Nephron progenitor cell (in vitro differentiated cells): ENCODE results near the gene RNF208.

Experiments used
- DNase-seq: peaks from one replicate; pipeline ENCODE4 v3.0.0; 2021
- H3K27ac Mint-ChIP-seq: 2 replicates; pipeline ENCODE4 v1.8.0; 2021; ENCODE audit warnings: mild to moderate bottlenecking, moderate library complexity, mixed read lengths
- H3K27me3 Mint-ChIP-seq: 2 replicates; pipeline ENCODE4 v1.8.0; 2021; ENCODE audit warnings: mild to moderate bottlenecking, low read depth, mixed read lengths; ENCODE audit not compliant: poor library complexity
- H3K36me3 Mint-ChIP-seq: 2 replicates; pipeline ENCODE4 v1.8.0; 2021; ENCODE audit warnings: low read depth, mixed read lengths
- H3K4me1 Mint-ChIP-seq: 2 replicates; pipeline ENCODE4 v1.8.0; 2021; ENCODE audit warnings: mixed read lengths
- H3K4me3 Mint-ChIP-seq: 2 replicates; pipeline ENCODE4 v1.8.0; 2021; ENCODE audit warnings: mild to moderate bottlenecking, moderate library complexity, mixed read lengths
- H3K9me3 Mint-ChIP-seq: 2 replicates; pipeline ENCODE4 v1.8.0; 2021; ENCODE audit warnings: mild to moderate bottlenecking, moderate library complexity, mixed read lengths
- TF ChIP-seq, protein P1 (sequence below): fragments of 200-600 bp; sonication (generic); IDR thresholded peaks from 2 replicates; pipeline ENCODE4 v1.5.0; 2021; ENCODE audit warnings: antibody characterized with exemption

Gene RNF208

DNA sequence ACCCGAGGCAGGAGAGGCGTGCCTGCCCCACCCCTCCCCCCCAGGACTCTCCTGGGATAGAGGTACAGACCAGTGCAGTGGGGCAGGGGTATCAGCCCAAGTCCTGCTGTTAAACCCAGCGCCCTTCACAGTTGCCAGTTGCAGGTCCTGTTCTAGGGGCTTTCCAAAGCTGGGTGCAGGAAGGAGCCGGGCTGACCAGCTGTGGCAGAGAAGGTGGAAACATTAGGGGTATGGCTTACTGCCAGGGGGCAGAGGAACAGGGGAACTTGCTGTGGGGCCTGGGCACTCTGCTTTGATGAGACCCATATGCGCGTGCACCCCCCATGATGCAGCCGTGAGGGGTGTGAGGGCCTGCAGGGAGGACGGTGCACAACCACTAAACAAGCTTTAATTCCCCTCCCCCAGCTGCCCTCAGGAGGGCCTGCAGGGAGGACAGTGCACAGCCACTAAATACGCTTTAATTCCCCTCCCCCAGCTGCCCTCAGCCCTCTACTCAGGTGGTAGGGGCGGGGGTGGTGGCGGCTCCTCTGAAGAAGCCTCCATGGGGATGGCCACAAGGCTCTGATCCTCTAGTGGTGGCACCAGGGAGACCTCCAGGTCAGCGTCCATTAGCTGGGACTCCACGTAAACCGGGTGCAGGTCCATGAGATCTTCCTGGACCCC lies 51.4 kb downstream of the RNF208 start:
- Mint-ChIP-seq H3K36me3 (no peaks in the 10 kb centered on the region), H3K27ac (no peak overlapping the region), H3K9me3 (no peaks in the 10 kb centered on the region), H3K27me3 (peaks cover 91% of the 10 kb centered on the region), H3K4me3 (no peak overlapping the region), H3K4me1 (no peaks in the 10 kb centered on the region)
- DNase-seq, result no peak
- TF ChIP-seq, protein P1, sequence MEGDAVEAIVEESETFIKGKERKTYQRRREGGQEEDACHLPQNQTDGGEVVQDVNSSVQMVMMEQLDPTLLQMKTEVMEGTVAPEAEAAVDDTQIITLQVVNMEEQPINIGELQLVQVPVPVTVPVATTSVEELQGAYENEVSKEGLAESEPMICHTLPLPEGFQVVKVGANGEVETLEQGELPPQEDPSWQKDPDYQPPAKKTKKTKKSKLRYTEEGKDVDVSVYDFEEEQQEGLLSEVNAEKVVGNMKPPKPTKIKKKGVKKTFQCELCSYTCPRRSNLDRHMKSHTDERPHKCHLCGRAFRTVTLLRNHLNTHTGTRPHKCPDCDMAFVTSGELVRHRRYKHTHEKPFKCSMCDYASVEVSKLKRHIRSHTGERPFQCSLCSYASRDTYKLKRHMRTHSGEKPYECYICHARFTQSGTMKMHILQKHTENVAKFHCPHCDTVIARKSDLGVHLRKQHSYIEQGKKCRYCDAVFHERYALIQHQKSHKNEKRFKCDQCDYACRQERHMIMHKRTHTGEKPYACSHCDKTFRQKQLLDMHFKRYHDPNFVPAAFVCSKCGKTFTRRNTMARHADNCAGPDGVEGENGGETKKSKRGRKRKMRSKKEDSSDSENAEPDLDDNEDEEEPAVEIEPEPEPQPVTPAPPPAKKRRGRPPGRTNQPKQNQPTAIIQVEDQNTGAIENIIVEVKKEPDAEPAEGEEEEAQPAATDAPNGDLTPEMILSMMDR, result no peak
